GM18526 (cell line): ENCODE data around the gene TSHZ2.

Experiments used
- POLR2A ChIP-seq: IDR thresholded peaks from 3 replicates; pipeline ENCODE4 v1.6.1; 2011; ENCODE audit not compliant: insufficient read length; ENCODE audit errors: extremely low read depth

Gene TSHZ2

DNA sequence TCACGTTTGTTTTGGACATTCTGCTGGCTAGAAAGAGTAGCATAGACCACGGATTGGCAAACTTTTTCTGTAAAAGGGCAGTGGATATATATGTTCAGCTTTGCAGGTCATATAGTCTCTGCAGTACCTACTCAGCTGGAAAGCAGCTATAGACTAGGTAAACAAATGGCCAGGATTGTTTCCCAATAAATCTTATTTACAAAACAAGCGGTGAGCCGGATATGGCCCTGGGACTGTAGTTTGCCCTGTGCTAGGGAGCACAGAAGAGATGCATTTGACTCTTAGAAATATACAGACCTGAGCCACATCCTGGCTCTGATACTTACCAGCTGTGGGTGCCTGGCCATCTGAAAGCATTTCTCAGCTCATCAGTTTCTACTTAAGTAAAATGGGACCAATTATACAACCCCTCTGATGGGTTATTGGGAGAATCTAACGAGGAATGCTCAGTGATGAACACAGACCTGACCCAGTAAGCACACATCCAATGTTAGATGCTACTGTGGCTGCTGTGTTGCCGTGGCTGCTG, 120.7 kb downstream of the TSHZ2 start:
- no peak for TF ChIP-seq POLR2A

DNA sequence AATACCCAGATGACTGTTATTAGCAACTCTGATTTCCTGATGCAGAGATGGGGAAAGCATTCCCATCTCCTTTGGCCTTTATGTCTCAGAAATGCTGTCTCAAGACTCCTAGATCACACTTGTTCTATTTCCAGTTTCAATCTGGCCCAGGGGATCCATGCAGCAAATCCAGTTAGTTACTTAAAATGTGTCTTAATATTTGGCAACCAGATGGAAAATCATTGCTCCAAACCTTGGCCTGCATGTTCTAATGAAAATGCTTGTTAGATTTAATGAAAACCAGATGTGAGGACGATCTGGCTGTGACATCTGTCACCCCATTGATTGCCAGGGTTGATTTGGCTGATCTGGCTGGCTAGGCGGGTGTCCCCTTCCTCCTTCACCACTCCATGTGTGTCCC, 125.2 kb downstream of the TSHZ2 start:
- no peak for TF ChIP-seq POLR2A

DNA sequence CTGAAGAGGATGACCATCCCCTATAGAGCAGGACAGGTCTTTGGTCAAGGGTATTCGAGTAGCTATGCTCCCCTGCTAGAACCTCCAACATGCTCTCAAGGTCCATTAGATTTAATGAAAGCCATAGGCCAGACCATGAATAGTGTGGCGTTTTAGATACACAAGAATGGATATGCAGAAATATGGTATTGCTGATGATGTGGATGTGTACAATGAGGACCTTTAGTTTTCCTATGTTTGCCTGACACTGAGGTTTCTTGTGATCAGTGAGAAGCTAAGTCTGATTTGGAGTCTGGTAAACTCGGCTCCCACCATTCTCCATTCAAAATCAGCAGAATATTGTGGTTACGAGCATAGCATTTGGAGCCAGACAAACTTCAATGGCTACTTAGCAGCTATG, 125.6 kb downstream of the TSHZ2 start:
- TF ChIP-seq POLR2A, result no peak

DNA sequence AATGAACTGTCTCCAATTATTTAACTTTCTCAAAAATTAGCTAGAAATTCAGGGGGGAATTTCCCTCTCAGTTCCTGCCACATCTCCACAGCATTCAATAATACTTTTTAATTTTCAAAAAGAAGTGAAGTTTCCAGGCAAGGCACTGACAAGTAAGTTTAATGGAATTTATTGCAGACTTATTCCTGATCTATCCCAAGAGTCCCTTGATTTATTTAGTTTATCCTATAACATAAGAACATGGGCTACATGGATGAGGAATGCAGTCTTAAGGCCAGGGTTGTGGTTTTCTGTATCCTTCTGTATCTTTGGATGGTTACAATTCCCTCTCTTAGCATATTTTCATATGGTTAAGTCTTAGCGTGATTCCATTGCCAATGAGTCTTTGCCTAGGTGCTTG, 126.5 kb downstream of the TSHZ2 start:
- no peak for TF ChIP-seq POLR2A

DNA sequence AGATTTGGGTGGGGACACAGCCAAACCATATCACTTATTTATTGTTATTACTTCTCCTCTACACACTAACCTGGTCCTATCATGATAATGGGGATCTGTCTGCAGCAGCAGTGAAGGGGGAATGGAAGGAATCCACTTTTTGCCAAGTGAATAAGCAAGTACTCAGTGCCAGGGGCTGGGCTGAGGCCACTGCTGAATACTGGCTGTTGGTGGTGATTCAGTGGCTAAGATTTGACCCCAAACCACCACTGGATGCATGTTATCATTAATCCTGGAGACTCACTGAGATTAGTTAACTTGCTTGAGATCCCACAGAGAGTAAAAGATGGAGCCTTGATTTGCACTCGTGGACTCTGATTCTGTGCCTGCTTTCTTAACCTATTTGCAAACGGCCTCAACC, 127.7 kb downstream of the TSHZ2 start:
- TF ChIP-seq POLR2A, result no peak

DNA sequence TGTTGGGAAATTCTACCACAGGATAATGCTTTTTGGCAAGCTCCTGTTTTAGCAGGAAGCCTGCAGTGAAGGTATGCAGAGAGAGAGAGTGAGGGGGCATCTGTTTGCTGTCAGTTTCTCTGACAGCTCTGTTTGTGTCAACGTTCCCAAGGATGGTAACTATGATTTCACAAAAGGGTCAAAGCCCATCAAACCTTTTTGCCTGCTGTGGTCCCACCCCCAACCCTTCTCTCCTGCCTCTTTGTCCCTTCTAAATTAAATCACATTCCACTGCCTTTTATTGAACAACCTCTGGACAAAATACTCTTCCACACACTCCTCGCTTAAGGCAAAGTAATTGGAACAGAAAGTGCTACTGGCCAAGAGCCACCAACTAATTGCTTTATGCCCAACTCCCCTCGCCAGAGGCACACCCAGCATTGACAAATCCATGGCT, 128.3 kb downstream of the TSHZ2 start:
- TF ChIP-seq POLR2A, result no peak

DNA sequence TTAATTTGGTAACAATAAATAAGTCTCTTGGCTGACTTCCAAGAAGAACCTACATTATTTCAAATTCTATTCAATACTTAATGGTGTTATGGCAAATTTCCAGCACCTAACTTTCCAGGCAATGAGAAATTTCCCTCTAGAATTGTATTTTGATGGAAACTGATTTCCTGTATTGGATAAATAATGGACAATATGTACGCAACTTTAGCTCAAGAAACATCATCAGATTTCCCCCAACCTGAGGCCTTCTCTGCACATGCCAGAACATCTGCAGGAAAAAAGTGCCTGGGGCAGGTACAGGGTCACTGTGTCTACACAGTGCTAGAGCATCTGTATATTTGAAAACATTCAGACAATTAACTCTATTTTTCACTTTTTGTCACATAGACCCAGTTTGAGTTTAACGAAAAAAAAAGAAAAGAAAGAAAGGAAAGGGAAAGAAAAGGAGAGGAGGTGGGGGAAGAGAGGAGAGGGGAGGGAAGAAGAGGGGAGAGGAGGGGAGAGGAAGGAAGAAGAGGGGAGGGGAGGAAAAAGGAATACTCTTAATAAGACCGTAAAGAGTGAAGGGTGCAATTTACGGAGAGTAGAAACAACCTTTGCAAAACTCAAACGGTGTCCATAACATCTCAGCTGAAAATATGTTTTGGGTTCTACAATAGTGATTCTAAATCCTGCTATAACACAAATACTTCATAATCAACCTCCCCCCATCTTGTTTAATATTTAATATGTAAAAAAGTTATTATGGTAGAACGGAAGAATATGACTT, 130.0 kb downstream of the TSHZ2 start:
- no peak for TF ChIP-seq POLR2A

DNA sequence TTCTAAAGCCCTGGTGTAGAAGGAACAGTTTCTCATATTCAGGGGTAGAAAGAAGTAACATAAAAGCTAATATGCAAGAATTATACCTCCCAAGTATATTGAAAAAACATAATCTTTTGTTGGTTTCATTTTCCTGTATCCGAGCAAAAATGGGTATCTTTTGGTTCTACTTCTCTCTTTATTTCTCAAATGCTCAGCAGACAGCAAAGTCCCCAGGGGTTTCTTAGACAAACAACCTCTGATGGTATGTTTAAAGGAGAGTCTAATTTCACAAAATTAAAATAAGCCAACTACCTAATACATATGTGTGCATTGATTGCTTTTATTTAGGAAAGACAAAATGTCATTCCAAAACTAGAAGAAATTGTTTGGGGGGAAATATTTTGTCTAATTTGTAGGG, 131.0 kb downstream of the TSHZ2 start:
- no peak for TF ChIP-seq POLR2A

DNA sequence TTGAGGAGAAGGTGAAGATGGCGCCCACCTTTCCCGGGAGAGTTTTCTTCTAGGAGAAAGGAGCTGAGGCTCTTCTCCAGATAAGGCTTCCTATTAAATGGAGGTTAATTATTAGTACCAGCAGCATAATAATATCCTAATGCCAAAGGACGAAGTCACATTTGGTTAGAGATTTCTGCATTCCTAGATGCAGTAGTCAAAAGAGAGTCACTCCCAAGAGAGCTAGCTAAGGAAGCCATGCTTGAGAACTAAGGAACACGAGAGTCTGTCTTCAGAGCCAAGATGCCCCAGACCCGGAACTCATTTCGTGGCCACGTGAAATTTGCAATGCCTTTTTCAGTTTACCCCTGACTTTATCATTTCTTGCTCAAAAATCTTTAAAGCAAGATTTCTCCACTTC, 132.7 kb downstream of the TSHZ2 start:
- TF ChIP-seq POLR2A, result no peak

DNA sequence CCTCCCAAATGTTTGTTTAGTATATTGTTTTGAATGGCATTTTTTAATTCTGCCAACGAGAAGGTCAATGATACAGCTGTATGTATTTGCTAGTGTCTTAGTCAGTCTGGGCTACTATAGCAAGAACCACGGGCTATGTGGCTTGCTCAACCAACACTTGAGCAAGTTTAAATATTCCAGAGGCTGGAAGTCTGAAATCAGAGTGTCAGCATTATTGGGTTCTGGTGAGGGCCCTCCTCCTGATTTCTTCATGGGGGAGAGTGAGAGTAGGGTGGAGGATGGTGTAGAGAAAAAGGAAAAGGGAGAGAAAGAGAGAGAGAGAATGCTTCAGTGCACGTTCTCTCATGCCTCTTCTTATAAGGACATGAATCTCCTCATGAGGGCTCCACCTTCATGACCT, 144.6 kb downstream of the TSHZ2 start:
- TF ChIP-seq POLR2A, result no peak

DNA sequence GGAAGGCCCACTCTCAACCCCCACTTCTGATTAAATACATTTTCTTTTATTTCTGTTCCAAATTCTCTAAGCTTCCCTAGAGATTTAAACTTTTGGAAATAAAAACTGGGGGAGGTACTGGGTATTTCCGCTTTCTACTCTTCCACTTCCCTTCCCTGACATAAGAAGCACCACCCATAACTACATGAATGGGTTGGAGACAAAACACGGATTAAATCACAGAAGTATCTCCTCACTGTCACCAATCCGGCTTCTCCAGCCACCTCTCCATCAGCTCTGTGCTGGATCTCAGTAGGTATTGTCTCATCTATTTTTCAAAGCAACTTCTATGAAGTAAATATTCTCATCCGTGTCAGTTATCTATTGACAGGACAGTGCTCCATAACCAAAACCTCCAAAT, 150.7 kb downstream of the TSHZ2 start:
- no peak for TF ChIP-seq POLR2A

DNA sequence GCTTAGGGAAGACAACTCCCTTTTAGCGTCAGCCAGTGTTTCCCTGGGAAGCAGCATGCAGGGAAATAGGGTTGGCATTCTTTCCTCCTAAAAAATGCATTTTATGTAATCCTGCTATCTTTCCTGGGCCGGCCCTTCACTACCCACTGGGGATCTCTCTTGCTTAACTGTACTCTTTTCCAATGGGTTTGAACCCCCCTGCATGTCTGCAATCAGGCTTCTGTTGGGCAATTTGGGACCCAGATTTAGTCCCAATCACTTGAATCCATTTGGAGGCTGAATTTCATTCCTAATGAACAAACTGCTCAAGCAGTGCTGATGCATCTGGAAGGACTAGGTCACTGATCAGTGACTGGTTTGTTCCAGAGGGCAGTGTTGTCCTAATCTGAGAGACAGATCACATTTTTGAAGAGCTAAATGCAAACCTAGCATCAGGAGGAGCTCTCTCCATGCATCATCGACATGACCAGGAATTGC, 152.0 kb downstream of the TSHZ2 start:
- no peak for TF ChIP-seq POLR2A

DNA sequence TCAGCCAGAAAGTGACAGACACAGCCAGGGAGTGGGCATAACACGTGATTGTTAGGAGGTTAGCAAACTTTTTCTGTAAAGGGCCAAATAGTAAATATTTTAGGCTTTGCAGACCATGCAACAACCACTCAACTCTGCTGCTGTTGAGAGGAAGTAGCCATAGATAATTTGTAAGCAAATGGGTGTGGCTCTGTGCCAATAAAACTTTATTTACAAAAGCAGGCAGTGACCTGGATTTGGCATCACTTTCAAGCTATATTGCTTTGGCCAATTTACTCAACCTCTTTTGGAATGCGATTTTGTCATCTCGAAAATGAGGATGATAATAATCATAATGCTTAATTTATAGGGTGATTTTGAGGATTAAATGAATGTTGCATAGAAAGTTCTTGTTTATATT, 152.6 kb downstream of the TSHZ2 start:
- no peak for TF ChIP-seq POLR2A

DNA sequence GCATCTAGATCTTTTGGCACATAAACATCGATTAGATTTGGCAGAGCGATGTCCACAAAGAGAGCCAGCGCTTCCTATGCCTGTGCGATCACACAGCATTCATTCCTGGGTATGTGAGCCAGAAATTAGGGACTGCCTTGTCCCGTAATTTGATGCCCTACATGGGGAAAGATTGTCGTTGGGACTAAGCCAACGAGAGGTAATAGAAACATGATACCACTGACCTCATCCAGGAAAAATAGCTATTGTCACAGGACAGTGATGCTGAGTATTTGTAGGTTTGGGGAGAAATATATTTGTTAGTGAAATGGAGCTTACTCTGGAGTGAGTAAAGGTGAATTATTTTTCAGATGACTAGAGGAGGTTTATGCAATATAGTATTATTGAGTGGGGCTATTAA, 154.0 kb downstream of the TSHZ2 start:
- no peak for TF ChIP-seq POLR2A

DNA sequence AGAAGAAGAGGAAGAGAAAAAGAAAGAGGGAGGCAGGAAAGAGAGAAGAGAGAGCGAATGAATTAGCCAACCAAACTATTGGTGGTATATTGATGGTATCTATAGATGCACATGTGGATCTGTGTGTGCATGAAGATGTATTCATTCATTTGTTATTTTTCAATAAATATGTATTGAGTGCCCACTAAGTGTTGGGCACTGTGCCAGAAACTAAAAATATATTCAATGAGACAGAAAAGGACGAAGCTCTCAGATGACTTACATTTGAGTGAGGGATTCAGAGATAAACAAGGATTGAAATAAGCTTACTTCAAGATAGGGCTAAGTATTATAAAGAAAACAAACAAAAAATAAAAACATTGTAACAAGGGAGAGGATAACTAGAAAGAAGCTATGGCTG, 154.9 kb downstream of the TSHZ2 start:
- no peak for TF ChIP-seq POLR2A

DNA sequence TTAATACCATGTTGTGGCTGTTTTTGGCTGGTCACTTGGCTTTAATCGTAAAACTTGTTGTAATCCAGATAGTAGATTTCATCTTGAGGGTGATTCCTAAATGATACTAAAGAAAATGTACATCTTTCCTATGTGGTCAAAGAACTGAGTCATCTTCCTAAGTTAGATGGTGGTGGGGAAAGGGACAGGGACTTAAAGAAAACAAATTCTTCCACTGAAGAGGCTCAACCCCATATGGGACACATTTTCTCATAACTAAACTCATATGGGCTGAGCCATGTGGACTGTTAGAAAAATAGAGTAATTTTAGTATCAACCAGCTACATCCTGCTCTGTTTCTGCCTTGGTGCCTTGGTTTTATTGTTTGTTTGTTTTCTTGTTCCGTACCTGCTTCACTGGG, 155.8 kb downstream of the TSHZ2 start:
- TF ChIP-seq POLR2A, result no peak

DNA sequence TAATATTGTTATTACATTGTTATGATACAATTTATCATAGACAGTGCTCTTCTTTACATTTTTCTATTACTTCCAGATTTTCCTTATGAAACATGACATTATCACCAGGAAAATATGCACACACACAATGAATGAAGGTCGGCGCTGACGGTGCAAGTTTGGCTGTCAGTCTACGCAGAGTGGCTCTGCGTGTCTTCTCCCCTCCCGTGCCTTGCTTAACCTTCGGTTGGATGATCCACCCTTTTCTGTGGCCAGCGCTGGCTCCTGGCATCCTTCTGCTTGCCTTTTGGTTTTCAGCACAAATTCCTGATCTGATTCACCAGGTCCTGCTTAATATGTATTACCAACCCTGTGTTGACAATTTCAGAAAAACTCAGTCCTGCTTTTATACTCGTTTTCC, 157.4 kb downstream of the TSHZ2 start:
- TF ChIP-seq POLR2A, result no peak
